Neuron (in vitro differentiated cells): ENCODE measurements around the gene PLEKHG2.

Source experiments
- H2AFZ ChIP-seq: one replicate; pipeline ENCODE4 v1.6.1; 2013; ENCODE audit warnings: low read depth, mild to moderate bottlenecking, inconsistent platforms, low read length, moderate library complexity
- H3K27me3 ChIP-seq: one replicate; pipeline ENCODE4 v1.6.1; 2013; ENCODE audit warnings: low read length; ENCODE audit not compliant: insufficient read depth
- H3K36me3 ChIP-seq: one replicate; pipeline ENCODE4 v1.6.1; 2013; ENCODE audit warnings: low read length; ENCODE audit not compliant: insufficient read depth
- H3K4me1 ChIP-seq: one replicate; pipeline ENCODE4 v1.6.1; 2013; ENCODE audit warnings: low read length; ENCODE audit not compliant: insufficient read depth
- H3K4me3 ChIP-seq: 2 replicates; pipeline ENCODE4 v1.5.1; 2013; ENCODE audit warnings: mild to moderate bottlenecking, low read length, moderate library complexity
- H3K9me3 ChIP-seq: one replicate; pipeline ENCODE4 v1.6.1; 2013; ENCODE audit warnings: low read length

The PLEKHG2 gene

DNA sequence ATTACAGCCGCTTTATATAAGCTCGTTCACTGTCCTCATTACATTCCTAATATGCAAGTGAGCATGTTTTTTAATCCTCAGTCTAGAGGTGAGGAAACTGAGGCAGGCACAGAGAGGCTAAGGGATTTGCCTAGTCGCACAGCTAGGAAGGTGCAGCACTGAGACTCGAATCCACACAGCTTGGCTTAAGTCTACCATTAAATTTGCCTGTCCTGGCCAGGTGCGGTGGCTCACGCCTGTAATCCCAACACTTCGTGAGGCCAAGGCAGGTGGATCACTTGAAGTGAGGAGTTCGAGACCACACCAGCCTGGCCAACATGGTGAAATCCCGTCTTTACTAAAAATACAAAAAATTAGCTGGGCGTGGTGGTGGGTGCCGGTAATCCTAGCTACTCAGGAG, 15.2 kb downstream of the PLEKHG2 start:
- Histone ChIP-seq H3K4me3 (no peak overlapping the region), H3K4me1 (peaks cover 22% of the 10 kb centered on the region), H3K9me3 (no peaks in the 10 kb centered on the region), H3K36me3 (peaks cover 36% of the 10 kb centered on the region), H3K27me3 (no peaks in the 10 kb centered on the region), H2AFZ (no peak overlapping the region)

DNA sequence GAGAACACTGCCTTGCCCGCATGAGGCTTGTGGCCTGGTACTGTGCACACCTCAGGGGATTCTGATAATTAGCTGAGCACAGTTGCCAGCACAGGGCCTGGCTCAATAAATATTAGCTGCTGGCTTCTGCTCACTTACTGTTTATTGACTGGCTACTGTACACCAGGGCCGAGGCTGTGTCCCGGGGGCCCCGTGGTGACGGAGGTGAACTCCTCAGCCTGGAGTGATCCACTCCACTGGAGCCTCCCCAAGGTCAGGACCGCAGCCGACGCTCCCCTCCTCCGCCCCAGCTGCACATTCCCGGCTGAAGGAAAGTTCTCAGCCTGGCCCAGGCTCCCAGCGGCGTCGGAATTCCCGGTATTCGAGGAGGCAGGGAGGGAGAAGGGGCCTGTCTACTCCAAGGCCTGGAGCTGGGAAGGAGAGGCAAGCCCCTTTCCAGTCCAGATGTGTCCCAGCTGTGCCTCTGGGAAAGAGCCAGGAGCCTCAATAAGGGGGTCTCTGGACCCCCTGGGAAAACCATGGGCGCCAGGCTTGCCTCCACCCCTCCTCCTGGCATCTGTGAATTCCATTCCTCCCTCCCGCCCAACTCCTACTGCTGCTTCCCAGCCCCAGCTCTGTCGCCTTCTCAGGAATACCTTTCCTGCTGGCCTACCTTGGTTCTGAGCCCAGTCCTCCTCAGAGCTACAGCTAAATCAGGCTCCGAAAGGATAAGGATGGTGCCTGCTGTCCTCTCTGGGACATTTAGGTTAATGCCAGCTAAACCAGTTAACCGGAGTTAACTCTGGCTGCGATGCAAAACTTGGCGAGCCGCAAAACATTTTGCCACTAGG, 16.0 kb downstream of the PLEKHG2 start:
- no peaks in the 10 kb centered on the region for H3K27me3 ChIP-seq
- H3K9me3 ChIP-seq = no peaks in the 10 kb centered on the region
- peaks cover 36% of the 10 kb centered on the region for H3K36me3 ChIP-seq
- no peak overlapping the region for H2AFZ ChIP-seq
- no peak overlapping the region for H3K4me3 ChIP-seq
- H3K4me1 ChIP-seq = peaks cover 22% of the 10 kb centered on the region

DNA sequence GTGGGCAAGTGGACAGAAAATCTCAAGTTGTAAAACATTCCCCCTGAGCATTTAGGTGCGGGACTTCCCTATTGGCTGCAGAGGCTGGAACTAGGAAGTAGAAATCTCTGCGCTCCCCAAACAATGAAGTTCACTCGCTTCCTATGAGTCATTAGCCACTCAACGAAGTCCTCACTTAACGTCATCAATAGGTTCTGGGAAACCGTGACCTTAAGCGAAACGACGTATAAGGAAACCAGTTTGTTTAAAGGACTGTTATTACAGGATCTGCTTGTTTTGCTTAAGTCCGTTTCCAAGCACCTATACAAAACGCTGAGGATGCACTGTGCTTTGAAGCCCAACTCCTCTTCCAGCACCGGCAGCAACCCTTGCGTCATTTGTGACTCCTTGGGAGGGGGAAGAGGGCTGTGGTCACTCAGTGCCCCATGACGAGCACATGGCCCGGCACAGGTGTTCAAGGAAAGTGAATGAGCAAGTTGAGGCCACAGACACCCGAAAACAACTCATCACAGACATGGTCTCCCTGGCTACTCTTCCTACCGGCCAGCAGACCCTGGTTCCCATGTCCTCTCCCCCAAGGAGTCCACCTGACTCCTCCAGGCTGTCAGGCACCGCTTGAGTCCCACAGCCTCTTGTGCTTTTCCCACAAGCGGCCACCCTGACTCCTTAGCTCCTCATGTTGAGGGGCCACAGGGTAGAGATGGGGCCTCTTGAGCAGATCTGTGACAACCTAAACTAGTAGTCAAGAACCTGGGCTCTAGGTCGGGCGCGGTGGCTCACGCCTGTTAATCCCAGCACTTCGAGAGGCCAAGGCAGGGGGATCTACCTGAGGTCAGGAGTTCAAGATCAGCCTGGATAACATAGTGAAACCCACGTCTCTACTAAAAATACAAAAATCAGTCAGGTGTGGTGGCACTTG, 18.5 kb downstream of the PLEKHG2 start:
- H3K9me3 ChIP-seq = no peaks in the 10 kb centered on the region
- H3K4me3 ChIP-seq = no peak overlapping the region
- peaks cover 27% of the 10 kb centered on the region for H3K36me3 ChIP-seq
- H3K27me3 ChIP-seq = no peaks in the 10 kb centered on the region
- peaks cover 28% of the 10 kb centered on the region for H3K4me1 ChIP-seq
- no peak overlapping the region for H2AFZ ChIP-seq

DNA sequence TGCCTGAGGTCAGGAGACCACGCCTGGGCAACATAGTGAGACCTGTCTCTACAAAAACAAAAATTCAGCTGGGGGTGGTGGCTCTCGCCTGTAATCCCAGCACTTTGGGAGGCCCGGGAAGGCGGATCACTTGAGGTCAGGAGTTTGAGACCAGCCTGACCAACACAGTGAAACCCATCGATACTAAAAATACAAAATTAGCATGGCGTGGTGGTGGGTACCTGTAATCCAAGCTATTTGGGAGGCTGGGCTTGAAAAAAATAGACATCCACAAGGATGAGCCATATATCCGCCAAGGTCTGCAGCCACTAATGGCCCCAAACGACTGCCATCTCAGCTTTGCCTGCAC, 20.2 kb downstream of the PLEKHG2 start:
- Histone ChIP-seq H3K36me3 (peaks cover 26% of the 10 kb centered on the region), H3K4me1 (peaks cover 28% of the 10 kb centered on the region), H3K4me3 (no peak overlapping the region), H3K9me3 (no peaks in the 10 kb centered on the region), H2AFZ (no peak overlapping the region), H3K27me3 (no peaks in the 10 kb centered on the region)

DNA sequence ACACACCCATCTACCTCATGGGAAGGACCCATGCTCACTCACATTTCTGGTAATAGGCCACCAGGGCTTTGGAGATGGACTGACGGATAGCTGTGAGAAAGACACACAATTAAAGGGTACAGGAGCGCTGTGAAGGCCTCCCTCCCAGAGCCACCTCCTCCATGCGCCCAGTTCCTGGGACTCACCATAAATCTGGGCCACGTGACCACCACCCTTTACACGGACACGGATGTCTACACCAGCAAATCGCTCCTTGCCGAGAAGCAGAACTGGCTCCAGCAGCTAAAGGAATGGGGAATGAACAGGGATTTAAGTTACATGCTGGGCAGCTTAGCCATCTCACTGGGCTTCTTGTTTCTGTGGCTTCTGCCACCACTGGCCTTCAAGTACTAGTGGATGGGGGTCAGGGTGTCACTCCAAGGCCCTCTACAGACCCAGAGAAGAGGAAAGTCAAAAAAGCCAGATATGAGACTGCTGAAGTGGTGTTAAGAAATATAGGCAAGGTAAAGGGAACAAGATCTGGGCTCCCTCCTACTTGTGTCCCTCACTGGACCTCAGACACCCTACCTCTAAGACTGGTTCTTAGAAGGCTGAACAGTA, 21.1 kb downstream of the PLEKHG2 start:
- no peak overlapping the region for H3K4me3 ChIP-seq
- H3K36me3 ChIP-seq = peaks cover 26% of the 10 kb centered on the region
- no peak overlapping the region for H2AFZ ChIP-seq
- H3K4me1 ChIP-seq = peaks cover 21% of the 10 kb centered on the region
- no peaks in the 10 kb centered on the region for H3K27me3 ChIP-seq
- no peaks in the 10 kb centered on the region for H3K9me3 ChIP-seq

DNA sequence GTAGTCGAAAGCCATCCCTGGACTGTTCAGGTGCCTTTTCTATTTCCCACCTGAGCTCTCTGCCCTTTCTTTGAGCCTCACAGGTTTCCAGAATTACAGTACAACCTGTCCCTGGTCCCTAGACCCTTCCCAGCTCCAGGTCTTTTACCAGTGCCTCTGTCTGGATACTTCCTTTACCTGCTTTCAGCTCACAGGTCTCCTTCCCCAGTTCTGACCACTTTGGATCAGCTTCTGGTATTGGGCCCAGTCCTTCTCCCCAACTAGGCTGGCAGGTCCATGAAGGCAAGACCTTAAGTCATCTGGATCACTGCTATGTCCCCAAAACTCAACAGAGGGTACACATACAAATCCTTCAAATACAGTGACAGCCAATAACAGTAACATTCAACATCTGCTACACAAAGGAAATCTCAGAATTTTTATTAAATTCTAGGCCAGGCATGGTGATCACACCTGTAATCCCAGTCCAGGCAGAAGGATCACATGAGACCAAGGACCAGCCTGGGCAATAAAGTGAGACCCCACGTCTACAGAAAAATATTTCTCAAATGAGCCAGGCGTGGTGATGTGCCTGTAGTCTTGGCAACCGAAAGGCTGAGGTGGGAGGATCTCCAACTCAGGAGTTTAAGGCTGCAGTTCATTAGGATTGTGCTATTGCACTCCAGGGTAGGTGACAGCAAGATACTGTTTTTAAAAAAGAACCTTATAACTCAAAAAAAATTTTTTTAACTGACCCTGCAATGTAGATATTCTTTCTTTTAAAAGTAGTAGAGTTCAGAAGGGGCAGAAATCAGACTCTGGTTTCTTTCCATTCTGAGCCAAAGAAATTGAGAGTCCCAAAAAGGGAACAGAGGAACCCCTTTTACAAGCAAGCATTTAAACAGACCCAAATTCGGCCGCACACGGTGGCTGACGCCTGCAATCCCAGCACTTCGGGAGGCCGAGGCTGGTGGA, 21.9 kb downstream of the PLEKHG2 start:
- Histone ChIP-seq H3K27me3 (no peaks in the 10 kb centered on the region), H3K36me3 (peaks cover 26% of the 10 kb centered on the region), H3K9me3 (no peaks in the 10 kb centered on the region), H3K4me1 (peaks cover 18% of the 10 kb centered on the region), H2AFZ (no peak overlapping the region), H3K4me3 (peak overlapping the region; percentile 78)

DNA sequence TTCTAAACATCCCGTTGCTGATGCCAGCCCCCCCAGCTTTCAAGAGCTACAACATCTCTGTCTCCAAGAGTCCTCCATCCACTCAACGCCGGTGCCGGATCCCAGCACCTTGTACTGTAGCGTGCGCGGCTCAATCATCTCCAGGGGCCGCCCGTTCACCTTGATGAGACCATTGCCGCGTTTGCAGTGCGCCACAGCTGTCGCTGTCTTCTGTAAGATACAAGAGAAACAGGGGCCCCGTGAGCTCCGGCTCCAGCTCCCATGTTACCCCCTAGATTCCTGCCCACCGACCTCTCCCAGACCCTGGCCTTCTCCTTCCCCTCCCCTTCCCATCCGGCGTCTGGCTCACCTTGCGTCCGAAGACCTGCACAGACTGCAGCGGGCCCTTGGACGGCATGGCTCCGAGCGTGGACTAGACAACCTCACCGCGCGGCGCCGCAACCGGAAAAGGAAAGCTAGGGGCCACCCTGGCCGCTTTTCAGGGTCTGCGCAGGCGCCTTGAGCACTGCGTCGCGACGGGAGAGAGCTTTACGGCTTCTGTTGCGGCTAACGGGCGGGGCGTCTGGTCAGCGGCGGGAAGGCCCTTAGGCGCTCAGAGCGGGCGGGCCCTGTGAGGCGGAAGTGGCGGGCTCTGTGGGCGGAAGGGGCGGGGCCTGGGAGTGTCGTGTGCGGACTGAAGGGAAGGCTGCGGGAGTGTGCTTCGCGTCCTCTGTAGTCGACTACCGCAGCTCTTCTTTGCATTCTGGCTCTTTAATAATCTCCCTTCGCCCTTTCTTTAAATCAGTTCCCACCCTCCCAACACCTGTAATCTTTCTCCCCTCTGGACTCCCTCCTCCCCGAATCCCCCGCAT, 23.3 kb downstream of the PLEKHG2 start, which contains the start of gene RPS16:
TSS of gene RPS16 (minus strand) at position 451 of the 851 bp plus-strand sequence. CDS start at position 397, 54 bp downstream.
- H2AFZ ChIP-seq = no peak within 1 kb of the TSS
- peak within 1 kb of the TSS; percentile 78 for H3K4me3 ChIP-seq
- no peaks in the 10 kb centered on the region for H3K27me3 ChIP-seq
- no peaks in the 10 kb centered on the region for H3K9me3 ChIP-seq
- peaks cover 26% of the 10 kb centered on the region for H3K36me3 ChIP-seq
- H3K4me1 ChIP-seq = peaks cover 18% of the 10 kb centered on the region

DNA sequence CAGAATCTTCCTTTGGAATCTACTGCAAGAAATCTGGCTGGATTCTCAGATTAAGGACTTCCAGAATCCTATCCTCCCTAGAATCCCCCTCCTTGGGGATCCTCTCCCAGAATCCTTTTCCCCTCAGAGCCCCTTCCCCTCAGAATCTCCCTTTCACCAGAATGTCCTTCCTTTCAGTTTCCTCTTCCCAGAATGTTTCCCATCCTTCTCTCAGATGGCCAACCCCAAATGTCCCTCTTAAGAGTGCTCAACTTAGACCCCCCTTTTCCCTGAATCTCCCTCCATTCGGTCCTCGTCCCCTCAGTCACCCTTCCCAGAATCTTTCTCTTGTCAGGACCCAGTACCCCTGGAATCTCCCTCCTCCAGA, 23.9 kb downstream of the PLEKHG2 start:
- H2AFZ ChIP-seq = no peak overlapping the region
- H3K4me3 ChIP-seq = peak overlapping the region; percentile 78
- no peaks in the 10 kb centered on the region for H3K9me3 ChIP-seq
- peaks cover 18% of the 10 kb centered on the region for H3K4me1 ChIP-seq
- H3K36me3 ChIP-seq = peaks cover 26% of the 10 kb centered on the region
- no peaks in the 10 kb centered on the region for H3K27me3 ChIP-seq

DNA sequence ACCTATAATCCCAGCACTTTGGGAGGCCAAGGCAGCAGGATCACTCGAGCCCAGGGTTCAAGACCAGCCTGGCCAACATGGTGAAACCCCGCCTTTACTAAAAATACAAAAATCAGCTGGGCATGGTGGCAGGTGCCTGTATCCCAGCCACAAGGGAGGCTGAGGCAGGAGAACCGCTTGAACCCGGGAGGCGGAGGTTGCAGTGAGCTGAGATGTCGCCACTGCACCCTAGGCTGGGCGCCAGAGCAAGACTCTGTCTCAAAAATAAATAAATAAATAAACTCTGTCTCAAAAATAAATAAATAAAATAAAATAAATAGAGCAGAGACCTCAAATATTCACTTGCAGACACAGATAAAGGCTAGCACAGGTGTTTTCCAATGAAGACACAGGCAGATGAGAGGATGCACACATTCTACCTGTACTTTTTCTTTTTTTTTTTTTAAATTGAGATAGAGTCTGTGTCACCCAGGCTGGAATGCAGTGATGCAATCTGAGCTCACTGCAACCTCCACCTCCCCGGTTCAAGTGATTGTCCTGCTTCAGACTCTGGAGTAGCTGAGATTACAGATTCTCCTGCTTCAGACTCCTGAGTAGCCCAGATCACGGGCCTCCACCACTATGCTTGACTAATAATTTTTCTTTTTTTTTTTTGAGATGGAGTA, 25.9 kb downstream of the PLEKHG2 start:
- peaks cover 14% of the 10 kb centered on the region for H3K36me3 ChIP-seq

DNA sequence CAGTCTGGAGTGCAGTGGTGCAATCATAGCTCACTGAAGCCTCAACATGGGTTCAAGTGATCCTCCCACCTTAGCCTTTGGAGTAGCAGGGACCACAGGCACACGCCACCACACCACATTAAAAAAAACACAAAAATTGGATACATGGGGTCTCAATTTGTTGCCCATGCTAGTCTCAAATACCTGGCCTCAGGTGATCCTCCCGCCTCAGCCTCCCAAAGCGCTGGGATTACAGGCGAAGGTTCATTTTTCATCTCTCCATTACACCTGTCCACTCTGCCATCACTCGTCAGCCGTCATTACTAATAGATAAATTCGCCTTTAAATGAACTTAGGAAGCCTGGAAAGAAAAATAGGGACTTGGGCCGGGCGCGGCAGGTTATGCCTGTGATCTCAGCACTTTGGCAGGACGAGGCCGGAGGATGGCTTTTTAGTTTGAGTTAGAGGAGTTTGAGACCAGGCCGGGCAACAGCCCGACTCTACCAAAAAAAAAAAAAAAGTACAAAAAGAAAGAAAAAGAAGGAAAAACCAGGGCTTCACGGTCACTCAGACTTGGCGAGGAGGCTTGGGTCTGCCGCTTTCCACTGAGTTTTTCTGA, 32.2 kb downstream of the PLEKHG2 start:
- H2AFZ ChIP-seq = no peak overlapping the region
- H3K4me3 ChIP-seq = peak overlapping the region; percentile 89
- H3K36me3 ChIP-seq = peaks cover 19% of the 10 kb centered on the region
- no peaks in the 10 kb centered on the region for H3K9me3 ChIP-seq
- H3K4me1 ChIP-seq = peaks cover 19% of the 10 kb centered on the region
- H3K27me3 ChIP-seq = no peaks in the 10 kb centered on the region

More for the DNA sequence above, 25.9 kb downstream of the PLEKHG2 start:
- H3K9me3 ChIP-seq = no peaks in the 10 kb centered on the region
- no peaks in the 10 kb centered on the region for H3K27me3 ChIP-seq
- no peak overlapping the region for H3K4me3 ChIP-seq
- H2AFZ ChIP-seq = no peak overlapping the region
- H3K4me1 ChIP-seq = peaks cover 18% of the 10 kb centered on the region
